Thyroid gland (tissue), 4 donors: ENCODE measurements around the gene LRRC8E. TPM values are rescaled to one million over a fixed set of nuclear protein-coding genes. Genes with fewer than 3 reads are reported as not detected.

Experiments used
- DNase-seq, 2 donors: peaks; one replicate each; pipeline ENCODE4 v3.0.0-alpha.2; 2019
- H3K27ac ChIP-seq, 3 donors: fragments of 200-600 bp; sonication (generic); 1 replicate in 2 of 3; 2 replicates in 1 of 3; pipeline ENCODE4 v1.5.1; 2016 to 2019; ENCODE audit warnings: mild to moderate bottlenecking in 1 of 3, moderate library complexity in 1 of 3
- H3K27me3 ChIP-seq: fragments of 200-600 bp; sonication (generic); one replicate; pipeline ENCODE4 v1.5.1; 2019
- H3K36me3 ChIP-seq, 2 donors: fragments of 200-600 bp; sonication (generic); one replicate each; pipeline ENCODE4 v1.5.1; 2016 to 2019
- H3K4me1 ChIP-seq, 2 donors: fragments of 200-600 bp; sonication (generic); one replicate each; pipeline ENCODE4 v1.5.1; 2017 to 2019
- H3K4me3 ChIP-seq, 3 donors: fragments of 200-600 bp; sonication (generic); replicated peaks in 1 of 3; 1 replicate in 2 of 3; 2 replicates in 1 of 3; pipeline ENCODE4 v1.5.1; 2016; ENCODE audit warnings: mild to moderate bottlenecking in 1 of 3
- H3K9me3 ChIP-seq: fragments of 200-600 bp; sonication (generic); one replicate; pipeline ENCODE4 v1.5.1; 2017
- CTCF ChIP-seq, 6 experiments: fragments of 200-600 bp in 3 of 6; fragments of 450-650 bp in 3 of 6; sonication (generic) in 3 of 6; IDR thresholded peaks; one replicate each; pipeline ENCODE4 v1.5.1; 2016 to 2019; ENCODE audit warnings: antibody characterized with exemption in 6 of 6, mild to moderate bottlenecking in 2 of 6, inconsistent platforms in 1 of 6, moderate library complexity in 1 of 6
- POLR2A ChIP-seq, 2 donors: fragments of 450-650 bp; IDR thresholded peaks; one replicate each; pipeline ENCODE4 v1.6.1; 2017; ENCODE audit warnings: antibody characterized with exemption in 2 of 2, mild to moderate bottlenecking in 2 of 2, moderate library complexity in 1 of 2
- WGBS, 2 donors: methylation state at CpG; one replicate each; pipeline ENCODE4 v1.1.5; 2017; 5-methylcytosine and 5-hydroxymethylcytosine counted together
- intact Hi-C: fragments of 100-400 bp; cut with DNase I; formaldehyde crosslinking; loops from one replicate; pipeline ENCODE4 v1.15.1; 2023
- total RNA-seq, 4 donors: library from RNA; depleted of rRNA; stranded (reverse); fragments of >200 nt; gene quantifications; one replicate each; pipeline ENCODE4 v1.2.3, GENCODE V29; 2016

LRRC8E gene
- total RNA-seq, 4 donors from 2014 or later, result 1.4 to 3.3 (median 2.3) TPM

GRCh38 chr19:7921967-7922835, 33.9 kb downstream of the LRRC8E start:
- intact Hi-C loops, result no loop called here
- TF ChIP-seq POLR2A (IDR thresholded peaks at IDR 0.05) (no peak), CTCF (IDR thresholded peaks at IDR 0.05) (no peak)
- no peak for DNase-seq
- no peaks in the 10 kb centered on the region for H3K9me3 ChIP-seq
- no peak overlapping the region for H3K27ac ChIP-seq
- H3K36me3 ChIP-seq, result peaks cover 11% of the 10 kb centered on the region in 2 donors
- peaks cover 17 to 52% of the 10 kb centered on the region in 2 donors for H3K4me1 ChIP-seq
- H3K4me3 ChIP-seq, result no peak overlapping the region
- H3K27me3 ChIP-seq, result peaks cover 4% of the 10 kb centered on the region
- 93% methylated on average over 21 to 31 of the region's 31 CpGs for WGBS, 2 donors

GRCh38 chr19:7922836-7923195, 34.5 kb downstream of the LRRC8E start:
- intact Hi-C loops, result no loop called here

GRCh38 chr19:7923295-7924191, 35.2 kb downstream of the LRRC8E start:
- Histone ChIP-seq H3K27ac (no peak overlapping the region), H3K9me3 (no peaks in the 10 kb centered on the region), H3K36me3 (peaks cover 11% of the 10 kb centered on the region in 2 donors), H3K27me3 (peaks cover 3% of the 10 kb centered on the region), H3K4me1 (peaks cover 17 to 54% of the 10 kb centered on the region in 2 donors), H3K4me3 (no peak overlapping the region)
- no peak for DNase-seq
- no peak for TF ChIP-seq POLR2A (IDR thresholded peaks at IDR 0.05)
- WGBS, 2 donors, result 85 to 88% methylated on average over 21 to 30 of the region's 31 CpGs
- intact Hi-C loops, result no loop called here

More at GRCh38 chr19:7922836-7923195, 34.5 kb downstream of the LRRC8E start:
- H3K4me3 ChIP-seq, result no peak overlapping the region
- H3K4me1 ChIP-seq, result peaks cover 17 to 50% of the 10 kb centered on the region in 2 donors
- peaks cover 11% of the 10 kb centered on the region in 2 donors for H3K36me3 ChIP-seq
- DNase-seq, result no peak
- WGBS, 2 donors, result 90 to 94% methylated on average over 5 to 7 of the region's 8 CpGs
- no peaks in the 10 kb centered on the region for H3K9me3 ChIP-seq
- TF ChIP-seq POLR2A (IDR thresholded peaks at IDR 0.05) (no peak), CTCF (IDR thresholded peaks at IDR 0.05) (no peak)
- H3K27ac ChIP-seq, result no peak overlapping the region
- H3K27me3 ChIP-seq, result peaks cover 4% of the 10 kb centered on the region

- no peak for TF ChIP-seq POLR2A (IDR thresholded peaks at IDR 0.05)
- TF ChIP-seq CTCF (IDR thresholded peaks at IDR 0.05), result no peak
- Histone ChIP-seq H3K4me1 (peaks cover 17 to 60% of the 10 kb centered on the region in 2 donors), H3K27ac (no peak overlapping the region), H3K36me3 (peaks cover 11% of the 10 kb centered on the region in 2 donors), H3K4me3 (no peak overlapping the region), H3K27me3 (no peaks in the 10 kb centered on the region), H3K9me3 (no peaks in the 10 kb centered on the region)
- intact Hi-C loops, result no loop called here
- DNase-seq, result no peak
- 81 to 87% methylated on average over 9 to 12 of the region's 12 CpGs for WGBS, 2 donors
Measured at GRCh38 chr19:7924241-7924640, 35.9 kb downstream of the LRRC8E start.

- DNase-seq, result no peak
- WGBS, 2 donors, result 41 to 60% methylated on average over 16 to 28 of the region's 34 CpGs
- Histone ChIP-seq H3K27me3 (no peaks in the 10 kb centered on the region), H3K27ac (no peak overlapping the region), H3K9me3 (no peaks in the 10 kb centered on the region), H3K4me3 (peak overlapping the region in 1 of 3 donors; percentile 50), H3K4me1 (peaks cover 17 to 60% of the 10 kb centered on the region in 2 donors), H3K36me3 (peaks cover 11% of the 10 kb centered on the region in 2 donors)
- TF ChIP-seq CTCF (IDR thresholded peaks at IDR 0.05), result no peak
- TF ChIP-seq POLR2A (IDR thresholded peaks at IDR 0.05), result no peak
- intact Hi-C loops, result no loop called here
Measured at GRCh38 chr19:7924651-7925170, 36.4 kb downstream of the LRRC8E start.
